Mammary epithelial cell (primary cell): ENCODE data around the gene RPL15.
"Not testable (repeated sequence)": the region's sequence is repeated elsewhere in the genome, so short reads cannot be mapped to it uniquely, and the experiment has no call there.

ENCODE experiments used
- EZH2 ChIP-seq: IDR thresholded peaks from 2 replicates; pipeline ENCODE4 v1.6.1; 2012; ENCODE audit warnings: low read length, inconsistent platforms, borderline replicate concordance
- TF ChIP-seq, protein P1 (sequence below), 2 donors: IDR thresholded peaks in 1 of 2; conservative IDR thresholded peaks in 1 of 2; 2 replicates each; pipeline ENCODE4 v1.5.1; 2011 to 2012; ENCODE audit warnings: inconsistent platforms in 2 of 2, low read length in 2 of 2, mild to moderate bottlenecking in 2 of 2, control low read depth in 1 of 2, low read depth in 1 of 2; ENCODE audit not compliant: insufficient read depth in 1 of 2; ENCODE audit errors: extremely low read depth in 1 of 2

DNA sequence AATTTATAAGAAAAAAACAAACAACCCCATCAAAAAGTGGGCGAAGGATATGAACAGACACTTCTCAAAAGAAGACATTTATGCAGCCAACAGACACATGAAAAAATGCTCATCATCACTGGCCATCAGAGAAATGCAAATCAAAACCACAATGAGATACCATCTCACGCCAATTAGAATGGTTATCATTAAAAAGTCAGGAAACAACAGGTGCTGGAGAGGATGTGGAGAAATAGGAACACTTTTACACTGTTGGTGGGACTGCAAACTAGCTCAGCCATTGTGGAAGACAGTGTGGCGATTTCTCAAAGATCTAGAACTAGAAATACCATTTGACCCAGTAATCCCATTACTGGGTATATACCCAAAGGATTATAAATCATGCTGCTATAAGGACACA, 4.6 kb upstream of the RPL15 start:
- not testable (repeated sequence) for TF ChIP-seq EZH2
- TF ChIP-seq, protein P1, sequence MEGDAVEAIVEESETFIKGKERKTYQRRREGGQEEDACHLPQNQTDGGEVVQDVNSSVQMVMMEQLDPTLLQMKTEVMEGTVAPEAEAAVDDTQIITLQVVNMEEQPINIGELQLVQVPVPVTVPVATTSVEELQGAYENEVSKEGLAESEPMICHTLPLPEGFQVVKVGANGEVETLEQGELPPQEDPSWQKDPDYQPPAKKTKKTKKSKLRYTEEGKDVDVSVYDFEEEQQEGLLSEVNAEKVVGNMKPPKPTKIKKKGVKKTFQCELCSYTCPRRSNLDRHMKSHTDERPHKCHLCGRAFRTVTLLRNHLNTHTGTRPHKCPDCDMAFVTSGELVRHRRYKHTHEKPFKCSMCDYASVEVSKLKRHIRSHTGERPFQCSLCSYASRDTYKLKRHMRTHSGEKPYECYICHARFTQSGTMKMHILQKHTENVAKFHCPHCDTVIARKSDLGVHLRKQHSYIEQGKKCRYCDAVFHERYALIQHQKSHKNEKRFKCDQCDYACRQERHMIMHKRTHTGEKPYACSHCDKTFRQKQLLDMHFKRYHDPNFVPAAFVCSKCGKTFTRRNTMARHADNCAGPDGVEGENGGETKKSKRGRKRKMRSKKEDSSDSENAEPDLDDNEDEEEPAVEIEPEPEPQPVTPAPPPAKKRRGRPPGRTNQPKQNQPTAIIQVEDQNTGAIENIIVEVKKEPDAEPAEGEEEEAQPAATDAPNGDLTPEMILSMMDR (conservative IDR thresholded peaks at IDR 0.05 in 1 of 2, IDR thresholded peaks at IDR 0.05 in 1 of 2; ENCODE audit: extremely low read depth in 1 of 2, insufficient read depth in 1 of 2, low read depth in 1 of 2, low read length in 2 of 2), result not testable (repeated sequence)
